HG02571 (cell line): ENCODE results near the gene NAGA.

Source experiments
- ATAC-seq: cut with Tn5 transposase; IDR thresholded peaks from one replicate; pipeline ENCODE4 v1.9.1; 2021; ENCODE audit warnings: mild to moderate bottlenecking, moderate library complexity; ENCODE audit not compliant: unreplicated experiment

Gene NAGA

GRCh38 chr22:42050641-42051180 lies 19.9 kb downstream of the NAGA start:
- ATAC-seq = no peak

- no peak for ATAC-seq
Measured at GRCh38 chr22:42041784-42042183, 28.8 kb downstream of the NAGA start.

- ATAC-seq = no peak
Measured at GRCh38 chr22:42039271-42039670, 31.3 kb downstream of the NAGA start.

DNA sequence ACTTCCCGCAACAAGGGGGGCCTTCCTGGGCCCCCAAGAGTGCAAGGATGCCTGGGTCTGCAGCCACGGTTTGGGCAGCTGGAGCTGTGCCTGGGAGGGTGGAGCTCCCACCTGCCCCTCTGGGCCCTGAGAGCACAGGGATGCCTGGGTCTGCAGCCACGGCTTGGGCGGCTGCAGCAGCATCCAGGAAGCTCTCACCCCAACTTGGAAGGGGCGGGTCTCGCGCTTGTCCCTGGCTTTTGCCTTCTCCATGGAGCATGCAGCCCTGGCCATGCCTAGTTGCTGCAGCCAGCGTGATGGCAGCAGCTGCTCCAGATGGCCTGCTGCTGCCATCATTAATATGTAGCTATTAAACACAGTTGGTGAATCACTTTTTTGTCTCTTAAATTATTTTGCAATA lies 35.4 kb downstream of the NAGA start:
- ATAC-seq = no peak

- no peak for ATAC-seq
Measured at GRCh38 chr22:42033263-42034181, 37.1 kb downstream of the NAGA start.

DNA sequence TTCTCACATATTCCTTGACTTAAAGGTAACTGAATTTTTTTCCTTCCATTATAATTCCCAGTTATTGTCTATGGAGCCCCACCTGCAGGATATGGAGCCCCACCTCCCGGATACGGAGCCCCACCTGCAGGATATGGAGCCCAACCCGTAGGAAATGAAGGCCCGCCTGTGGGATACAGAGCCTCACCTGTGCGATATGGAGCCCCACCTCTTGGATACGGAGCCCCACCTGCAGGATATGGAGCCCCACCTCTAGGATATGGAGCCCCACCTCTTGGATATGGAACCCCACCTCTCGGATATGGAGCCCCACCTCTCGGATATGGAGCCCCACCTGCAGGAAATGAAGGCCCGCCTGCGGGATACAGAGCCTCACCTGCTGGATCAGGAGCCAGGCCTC lies 43.9 kb downstream of the NAGA start:
- ATAC-seq = no peak

- ATAC-seq = no peak
Measured at GRCh38 chr22:42025421-42025820, 45.2 kb downstream of the NAGA start.

DNA sequence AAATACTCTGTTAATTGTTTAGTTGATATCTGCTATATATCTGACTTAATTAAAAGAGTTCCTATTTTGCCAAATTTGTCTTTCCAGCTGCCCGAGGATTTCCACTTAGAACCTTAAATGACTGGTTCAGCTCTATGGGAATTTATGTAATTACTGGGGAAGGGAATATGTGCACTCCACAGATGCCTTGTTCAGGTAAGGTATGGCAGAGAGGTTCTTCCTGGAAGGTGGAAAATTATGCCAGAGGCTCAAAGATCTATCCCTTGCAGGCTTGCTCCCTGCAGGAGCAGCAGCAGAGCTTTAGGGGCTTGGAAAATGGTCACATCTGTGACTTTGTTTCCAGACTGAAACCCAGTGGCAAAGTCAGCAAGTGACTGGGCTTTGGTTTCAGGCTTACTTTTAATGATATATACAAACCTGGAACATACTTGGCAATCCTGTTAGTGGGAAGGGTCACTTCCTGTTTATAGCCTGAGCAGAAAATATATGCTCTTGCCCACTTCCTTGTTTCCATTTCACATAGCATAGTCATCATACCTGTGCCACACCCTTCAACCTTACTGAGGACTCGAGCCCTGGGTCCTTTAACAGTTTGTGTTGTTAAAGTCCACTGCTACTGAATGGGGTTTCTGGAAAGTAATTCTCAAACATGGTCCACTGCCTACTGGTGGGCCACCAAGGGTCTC lies 48.3 kb downstream of the NAGA start:
- ATAC-seq = no peak

DNA sequence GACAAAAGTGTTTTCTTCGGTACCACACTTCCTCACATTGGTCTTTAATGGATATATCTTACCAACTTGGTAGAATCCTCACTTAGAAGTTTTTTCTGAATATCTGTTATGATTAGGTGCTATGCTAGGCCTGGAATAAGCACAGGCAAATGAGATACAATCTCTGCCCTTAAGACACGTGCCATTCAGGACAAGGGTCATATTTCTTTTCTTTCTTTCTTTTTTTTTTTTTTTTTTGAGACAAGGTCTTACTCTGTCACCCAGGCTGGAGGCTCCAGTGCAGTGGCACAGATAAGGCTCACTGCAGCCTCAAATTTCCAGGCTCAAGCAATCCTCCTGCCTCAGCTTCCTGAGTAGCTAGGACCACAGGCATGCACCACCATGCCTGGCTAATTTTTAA lies 49.0 kb downstream of the NAGA start:
- ATAC-seq = no peak

DNA sequence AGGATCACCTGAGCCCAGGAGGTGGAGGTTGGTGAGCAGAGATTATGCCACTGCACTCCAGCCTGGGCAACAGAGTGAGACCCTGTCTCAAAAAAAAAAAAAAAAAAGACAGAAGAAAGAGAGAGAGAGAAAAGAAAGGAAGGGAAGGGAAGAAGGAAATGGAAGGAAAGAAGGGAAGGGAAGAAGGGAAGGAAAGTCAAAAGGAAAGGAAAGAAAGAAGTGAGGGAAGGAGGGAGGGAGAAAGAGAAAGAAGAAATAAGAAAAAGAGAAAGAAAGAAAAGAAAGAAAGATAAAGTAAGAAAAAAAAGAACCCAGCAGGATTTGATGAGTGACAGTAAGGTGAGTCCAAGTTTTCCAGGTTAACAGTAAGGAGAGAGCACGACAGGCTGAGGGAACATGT lies 52.4 kb downstream of the NAGA start:
- no peak for ATAC-seq

GRCh38 chr22:42016111-42016510 lies 54.5 kb downstream of the NAGA start:
- no peak for ATAC-seq

GRCh38 chr22:42013385-42013784 lies 57.2 kb downstream of the NAGA start:
- ATAC-seq = no peak

- ATAC-seq = no peak
Measured at GRCh38 chr22:42010778-42011177, 59.8 kb downstream of the NAGA start.
